HL-60 (cell line): ENCODE results near the gene SLC25A44.

Experiments
- CTCF ChIP-seq: IDR thresholded peaks from one replicate; pipeline ENCODE4 v1.5.1; 2011; ENCODE audit warnings: low read length, control low read depth, inconsistent platforms; ENCODE audit not compliant: insufficient read depth
- GABPA ChIP-seq: IDR thresholded peaks from 2 replicates; pipeline ENCODE4 v1.6.1; 2012; ENCODE audit warnings: low read depth
- POLR2AphosphoS5 ChIP-seq: IDR thresholded peaks from 2 replicates; pipeline ENCODE4 v1.6.1; 2012; ENCODE audit warnings: low read depth
- REST ChIP-seq: IDR thresholded peaks from 2 replicates; pipeline ENCODE4 v1.6.1; 2012; ENCODE audit warnings: low read depth; ENCODE audit not compliant: insufficient replicate concordance
- SPI1 ChIP-seq: IDR thresholded peaks from 2 replicates; pipeline ENCODE4 v1.6.1; 2012; ENCODE audit warnings: low read depth, mild to moderate bottlenecking, borderline replicate concordance

- TF ChIP-seq CTCF (no peak), POLR2AphosphoS5 (no peak), SPI1 (no peak), REST (no peak), GABPA (no peak)
Measured at GRCh38 chr1:156198831-156199349, 5.0 kb downstream of the SLC25A44 start.
